Measurements from ENCODE around the gene LIPC.

Gene LIPC

GRCh38 chr15:58486062-58486461 lies 54.3 kb downstream of the LIPC start:
- H3K9me3 ChIP-seq (ENCODE audit: severe bottlenecking), result peaks cover 15% of the 10 kb centered on the region
- H3K27ac ChIP-seq, result peak overlapping the region; percentile 46; the same call in 1 of the 2 replicates
- no peak overlapping the region for H3K4me3 ChIP-seq (ENCODE audit: low read depth, low read length)
- no peaks in the 10 kb centered on the region for H3K36me3 ChIP-seq
- H3K27me3 ChIP-seq (ENCODE audit: insufficient read depth, low read depth, severe bottlenecking), result no peaks in the 10 kb centered on the region
- TF ChIP-seq CTCF (IDR thresholded peaks at IDR 0.05; ENCODE audit: low read depth, low read length), result no peak
- DNase-seq, result peak; percentile 19

DNA sequence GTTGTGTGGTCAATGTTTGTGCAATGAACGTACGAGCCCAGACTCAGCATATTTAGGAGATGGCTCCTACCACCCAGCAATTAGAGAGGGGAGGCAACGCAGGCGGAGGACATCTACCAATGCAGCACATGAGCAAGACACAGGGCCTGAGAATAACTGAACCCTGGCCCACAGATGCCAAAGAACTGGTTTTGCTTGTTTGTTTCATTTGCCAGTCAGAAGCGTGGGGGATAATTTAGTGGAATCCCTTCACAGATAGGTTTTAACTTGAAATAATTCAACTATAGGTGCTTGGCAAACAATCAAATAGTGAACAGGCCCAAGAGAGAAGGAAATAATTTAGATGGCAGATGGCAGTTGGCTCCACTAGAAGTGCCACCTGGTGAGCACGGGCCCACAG lies 54.8 kb downstream of the LIPC start:
- Histone ChIP-seq H3K27me3 (ENCODE audit: insufficient read depth, low read depth, severe bottlenecking) (no peaks in the 10 kb centered on the region), H3K27ac (peak overlapping the region; percentile 46)

DNA sequence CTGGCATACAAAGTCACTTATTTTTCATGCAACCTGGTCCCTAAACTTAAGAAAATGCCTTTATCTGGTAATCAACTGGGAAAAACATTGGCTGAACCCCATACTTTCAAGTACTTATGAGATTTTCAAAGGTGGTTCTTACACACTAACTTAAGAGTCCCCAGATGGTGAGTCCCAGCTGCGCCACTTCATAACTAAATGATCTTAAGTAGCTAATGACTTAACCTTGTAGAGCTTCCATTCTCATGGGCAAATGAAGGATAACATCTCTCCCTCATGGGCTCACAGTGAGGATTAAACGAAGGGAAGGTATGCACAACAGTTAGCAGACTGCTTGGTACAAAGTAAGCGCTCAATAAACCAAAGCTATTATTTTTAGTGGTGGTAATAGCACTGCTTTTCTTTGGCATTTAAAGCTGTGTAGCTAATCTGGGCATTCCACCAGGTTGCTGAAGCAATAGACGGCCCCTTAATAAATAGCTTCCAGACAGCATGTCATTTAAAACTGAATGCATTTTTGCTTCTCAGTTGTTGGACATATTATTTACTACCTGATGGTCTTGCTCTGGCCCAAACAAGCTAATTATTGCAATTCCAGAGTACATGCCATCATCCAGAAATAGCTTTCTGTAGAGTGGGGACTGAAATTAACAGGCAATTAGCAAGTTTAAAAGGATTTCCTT lies 55.4 kb downstream of the LIPC start:
- H3K36me3 ChIP-seq, result no peaks in the 10 kb centered on the region
- DNase-seq, result peak; percentile 64
- peaks cover 15% of the 10 kb centered on the region for H3K9me3 ChIP-seq (ENCODE audit: severe bottlenecking)
- peak overlapping the region; percentile 46 for H3K27ac ChIP-seq
- H3K27me3 ChIP-seq (ENCODE audit: insufficient read depth, low read depth, severe bottlenecking), result no peaks in the 10 kb centered on the region
- no peak for TF ChIP-seq CTCF (IDR thresholded peaks at IDR 0.05; ENCODE audit: low read depth, low read length)
- H3K4me3 ChIP-seq (ENCODE audit: low read depth, low read length), result no peak overlapping the region

More for the DNA sequence above, 54.8 kb downstream of the LIPC start:
- TF ChIP-seq CTCF (IDR thresholded peaks at IDR 0.05; ENCODE audit: low read depth, low read length), result no peak
- Histone ChIP-seq H3K36me3 (no peaks in the 10 kb centered on the region), H3K4me3 (ENCODE audit: low read depth, low read length) (no peak overlapping the region), H3K9me3 (ENCODE audit: severe bottlenecking) (peaks cover 15% of the 10 kb centered on the region)
- DNase-seq, result no peak

DNA sequence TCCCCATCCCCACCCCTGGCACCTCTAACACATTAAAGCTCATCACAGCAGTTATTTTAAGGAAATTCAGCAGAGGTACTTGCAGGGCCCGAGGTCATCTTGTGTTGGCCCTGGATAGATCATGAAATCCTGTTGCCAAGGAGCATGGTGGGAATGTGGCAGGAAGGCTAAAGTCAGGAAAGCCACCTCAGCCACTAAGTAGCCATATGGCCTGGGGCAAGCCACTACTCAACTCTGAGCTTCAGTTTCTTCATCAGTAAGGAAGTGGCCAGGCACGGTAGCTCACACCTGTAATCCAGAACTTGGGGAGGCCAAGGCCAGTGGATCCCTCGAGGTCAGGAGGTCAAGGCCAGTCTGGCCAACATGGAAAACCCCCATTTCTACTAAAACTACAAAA lies 55.9 kb downstream of the LIPC start:
- no peaks in the 10 kb centered on the region for H3K27me3 ChIP-seq (ENCODE audit: insufficient read depth, low read depth, severe bottlenecking)
- no peak for DNase-seq
- TF ChIP-seq CTCF (IDR thresholded peaks at IDR 0.05; ENCODE audit: low read depth, low read length), result no peak
- H3K36me3 ChIP-seq, result no peaks in the 10 kb centered on the region
- peak overlapping the region; percentile 25 for H3K27ac ChIP-seq
- no peak overlapping the region for H3K4me3 ChIP-seq (ENCODE audit: low read depth, low read length)
- peaks cover 15% of the 10 kb centered on the region for H3K9me3 ChIP-seq (ENCODE audit: severe bottlenecking)

GRCh38 chr15:58489289-58490085 lies 57.7 kb downstream of the LIPC start:
- Histone ChIP-seq H3K36me3 (no peaks in the 10 kb centered on the region), H3K27ac (no peak overlapping the region), H3K4me3 (ENCODE audit: low read depth, low read length) (no peak overlapping the region), H3K9me3 (ENCODE audit: severe bottlenecking) (peaks cover 15% of the 10 kb centered on the region), H3K27me3 (ENCODE audit: insufficient read depth, low read depth, severe bottlenecking) (no peaks in the 10 kb centered on the region)
- no peak for DNase-seq
- no peak for TF ChIP-seq CTCF (IDR thresholded peaks at IDR 0.05; ENCODE audit: low read depth, low read length)

Data from WERI-Rb-1 (cell line).